NCI-H510A (cell line): ENCODE results near the gene AMDHD2.
"Not testable (repeated sequence)": the region's sequence is repeated elsewhere in the genome, so short reads cannot be mapped to it uniquely, and the experiment has no call there.

ENCODE experiments used
- DNase-seq: peaks from one replicate; lab custom pipeline; 2025; lab: John Stamatoyannopoulos, UW

Gene AMDHD2

GRCh38 chr16:2580818-2581217 is 60.6 kb downstream of the AMDHD2 start:
- DNase-seq, result not testable (repeated sequence)
